Measurements from ENCODE around the gene MB21D2. TPM values are rescaled to one million over a fixed set of nuclear protein-coding genes. Genes with fewer than 3 reads are reported as not detected.

Gene MB21D2
- total and polyA plus RNA-seq, 2 experiments from 2014 or later, result 8.1 to 35.9 TPM

DNA sequence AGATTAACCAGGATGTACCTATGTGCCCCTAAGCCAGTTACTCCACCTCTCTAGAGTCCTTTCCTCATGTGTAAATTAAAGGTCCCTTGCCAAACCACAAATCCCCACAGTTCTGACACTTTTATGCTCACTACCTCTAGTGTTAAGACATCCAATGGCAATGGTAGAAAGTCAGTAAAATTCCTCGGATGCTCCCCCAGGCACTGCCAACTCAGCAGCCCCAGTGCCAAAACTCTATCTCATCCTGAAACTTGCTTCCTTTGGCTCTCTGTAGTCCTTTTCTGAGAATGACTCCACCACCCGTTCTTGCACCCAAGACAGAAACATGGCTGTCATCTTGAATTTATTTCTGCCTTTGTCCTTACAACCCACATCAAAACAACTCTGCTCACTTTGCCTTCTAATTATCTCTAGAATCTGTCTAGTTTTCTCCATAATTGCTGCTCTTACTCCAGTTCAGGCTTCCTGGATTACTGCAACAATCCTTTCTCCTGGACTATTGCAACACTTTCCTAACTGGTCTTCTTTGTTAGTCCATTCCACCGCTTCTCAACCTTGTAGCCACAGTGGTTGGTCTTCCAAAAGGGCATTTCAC is 41.6 kb downstream of the MB21D2 start:
- Histone ChIP-seq H3K79me2 (replicated peaks; ENCODE audit: insufficient read depth) (peaks cover 84% of the 10 kb centered on the region), H3K36me3 (ENCODE audit: insufficient read depth) (no peaks in the 10 kb centered on the region), H3K27ac (ENCODE audit: low read depth) (no peak overlapping the region), H3K4me2 (no peak overlapping the region), H3K4me1 (ENCODE audit: insufficient read depth) (peaks cover 22% of the 10 kb centered on the region), H3F3A (replicated peaks; ENCODE audit: low read depth) (no peaks in the 10 kb centered on the region), H3K27me3 (ENCODE audit: insufficient read depth) (no peaks in the 10 kb centered on the region), H2AFZ (no peak overlapping the region), H4K20me1 (replicated peaks; ENCODE audit: insufficient read depth) (peaks cover 4% of the 10 kb centered on the region; the same call in 1 of the 2 replicates), H3K9me2 (ENCODE audit: insufficient read depth) (0 out of 2 replicates have a peak, but pooled peaks cover 4% of the 10 kb centered on the region), H3K4me3 (no peak overlapping the region)
- Mint-ChIP-seq H3K4me3 (no peak overlapping the region), H3K4me1 (peaks cover 43% of the 10 kb centered on the region), H3K27me3 (ENCODE audit: insufficient read depth, low read depth, poor library complexity) (peaks cover 5% of the 10 kb centered on the region), H3K36me3 (ENCODE audit: low read depth) (peaks cover 3% of the 10 kb centered on the region; the same call in 1 of the 3 replicates), H3K9me3 (no peaks in the 10 kb centered on the region), H3K27ac (no peak overlapping the region)
- TF ChIP-seq NANOG (IDR thresholded peaks at IDR 0.05; ENCODE audit: borderline replicate concordance) (no peak), EZH2phosphoT487 (IDR thresholded peaks at IDR 0.05; ENCODE audit: unreplicated experiment) (no peak), CREB1 (CRISPR knock-in tag; IDR thresholded peaks at IDR 0.05; ENCODE audit: low read depth) (no peak), ZNF114 (CRISPR knock-in tag; IDR thresholded peaks at IDR 0.05) (no peak), CTCF (conservative IDR thresholded peaks at IDR 0.05; ENCODE audit: low read depth in 2 of 2) (no peak), ZNF331 (CRISPR knock-in tag; IDR thresholded peaks at IDR 0.05; ENCODE audit: low read depth) (no peak), ZNF462 (CRISPR knock-in tag; IDR thresholded peaks at IDR 0.05) (no peak), POLR2AphosphoS5 (IDR thresholded peaks at IDR 0.05; ENCODE audit: low read depth) (no peak)
- TF ChIP-seq, protein P1, sequence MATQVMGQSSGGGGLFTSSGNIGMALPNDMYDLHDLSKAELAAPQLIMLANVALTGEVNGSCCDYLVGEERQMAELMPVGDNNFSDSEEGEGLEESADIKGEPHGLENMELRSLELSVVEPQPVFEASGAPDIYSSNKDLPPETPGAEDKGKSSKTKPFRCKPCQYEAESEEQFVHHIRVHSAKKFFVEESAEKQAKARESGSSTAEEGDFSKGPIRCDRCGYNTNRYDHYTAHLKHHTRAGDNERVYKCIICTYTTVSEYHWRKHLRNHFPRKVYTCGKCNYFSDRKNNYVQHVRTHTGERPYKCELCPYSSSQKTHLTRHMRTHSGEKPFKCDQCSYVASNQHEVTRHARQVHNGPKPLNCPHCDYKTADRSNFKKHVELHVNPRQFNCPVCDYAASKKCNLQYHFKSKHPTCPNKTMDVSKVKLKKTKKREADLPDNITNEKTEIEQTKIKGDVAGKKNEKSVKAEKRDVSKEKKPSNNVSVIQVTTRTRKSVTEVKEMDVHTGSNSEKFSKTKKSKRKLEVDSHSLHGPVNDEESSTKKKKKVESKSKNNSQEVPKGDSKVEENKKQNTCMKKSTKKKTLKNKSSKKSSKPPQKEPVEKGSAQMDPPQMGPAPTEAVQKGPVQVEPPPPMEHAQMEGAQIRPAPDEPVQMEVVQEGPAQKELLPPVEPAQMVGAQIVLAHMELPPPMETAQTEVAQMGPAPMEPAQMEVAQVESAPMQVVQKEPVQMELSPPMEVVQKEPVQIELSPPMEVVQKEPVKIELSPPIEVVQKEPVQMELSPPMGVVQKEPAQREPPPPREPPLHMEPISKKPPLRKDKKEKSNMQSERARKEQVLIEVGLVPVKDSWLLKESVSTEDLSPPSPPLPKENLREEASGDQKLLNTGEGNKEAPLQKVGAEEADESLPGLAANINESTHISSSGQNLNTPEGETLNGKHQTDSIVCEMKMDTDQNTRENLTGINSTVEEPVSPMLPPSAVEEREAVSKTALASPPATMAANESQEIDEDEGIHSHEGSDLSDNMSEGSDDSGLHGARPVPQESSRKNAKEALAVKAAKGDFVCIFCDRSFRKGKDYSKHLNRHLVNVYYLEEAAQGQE (IDR thresholded peaks at IDR 0.05; ENCODE audit: unreplicated experiment), result no peak
- ATAC-seq (no peak), DNase-seq (ENCODE audit: low spot score) (no peak)

All from GM23338 (cell line).